Stomach (tissue), 9 donors: ENCODE measurements around the gene KLF15. TPM values are rescaled to one million over a fixed set of nuclear protein-coding genes. Genes with fewer than 3 reads are reported as not detected.

Experiments
- DNase-seq, 2 donors: peaks; one replicate each; pipeline versions ENCODE4 v3.0.0 to v3.0.0-alpha.2; 2013 to 2019
- H3K27ac ChIP-seq, 5 donors: fragments of 200-600 bp in 4 of 5; sonication (generic) in 4 of 5; one replicate each; pipeline ENCODE4 v1.5.1; 2013 to 2019; ENCODE audit warnings: mild to moderate bottlenecking in 1 of 5, moderate library complexity in 1 of 5
- H3K27me3 ChIP-seq, 3 donors: fragments of 200-600 bp; sonication (generic); one replicate each; pipeline ENCODE4 v1.5.1; 2017 to 2019; ENCODE audit warnings: mixed run types in 1 of 3
- H3K36me3 ChIP-seq, 4 donors: fragments of 200-600 bp; sonication (generic); 1 replicate in 3 of 4; 2 replicates in 1 of 4; pipeline ENCODE4 v1.5.1; 2016 to 2019
- H3K4me1 ChIP-seq, 4 donors: fragments of 200-600 bp; sonication (generic); one replicate each; pipeline ENCODE4 v1.5.1; 2016 to 2019
- H3K4me3 ChIP-seq, 4 donors: fragments of 200-600 bp; sonication (generic) in 3 of 4; one replicate each; pipeline ENCODE4 v1.5.1; 2016 to 2019; ENCODE audit warnings: mild to moderate bottlenecking in 1 of 4
- H3K9me3 ChIP-seq, 4 donors: fragments of 200-600 bp; sonication (generic); one replicate each; pipeline ENCODE4 v1.5.1; 2016 to 2019
- CTCF ChIP-seq, 7 experiments: fragments of 450-650 bp in 4 of 7; fragments of 200-600 bp in 3 of 7; sonication (generic) in 3 of 7; IDR thresholded peaks; one replicate each; pipeline ENCODE4 v1.5.1; 2016 to 2019; ENCODE audit warnings: antibody characterized with exemption in 7 of 7, control low read depth in 2 of 7, mild to moderate bottlenecking in 1 of 7
- EP300 ChIP-seq: sonication (generic); formaldehyde crosslinking; IDR thresholded peaks from one replicate; pipeline ENCODE4 v1.6.1; 2017; ENCODE audit warnings: antibody characterized with exemption
- POLR2A ChIP-seq, 4 donors: fragments of 450-650 bp; IDR thresholded peaks; one replicate each; pipeline ENCODE4 v1.6.1; 2016; ENCODE audit warnings: antibody characterized with exemption in 4 of 4, control low read depth in 2 of 4, mild to moderate bottlenecking in 1 of 4, moderate library complexity in 1 of 4
- POLR2AphosphoS5 ChIP-seq, 3 donors: sonication (generic); formaldehyde crosslinking; IDR thresholded peaks; one replicate each; pipeline ENCODE4 v1.6.1; 2016; ENCODE audit warnings: antibody characterized with exemption in 3 of 3
- WGBS, 5 donors: extraction: QIAGEN DNeasy Blood & Tissue Kit in 3 of 5; methylation state at CpG; one replicate each; pipeline versions ENCODE4 v1.1.5 to v1.1.7; 2013 to 2018; 5-methylcytosine and 5-hydroxymethylcytosine counted together
- intact Hi-C: fragments of 100-400 bp; cut with DNase I; formaldehyde crosslinking; loops from one replicate; pipeline ENCODE4 v1.15.1; 2023; ENCODE audit warnings: low total_unique reads
- polyA plus RNA-seq, 3 donors: library from polyadenylated mRNA; stranded (reverse); fragments of 200-250 nt; gene quantifications; one replicate each; pipeline ENCODE4 v1.2.3, GENCODE V29; 2013
- total RNA-seq, 5 donors: library from RNA; depleted of rRNA; stranded (reverse); fragments of >200 nt; gene quantifications; one replicate each; pipeline versions ENCODE4 v1.1.0 to v1.2.3, GENCODE V29; 2014 to 2016
- donor health status: healthy with polysubstance abuse.
- donor health status: Bipolar disorder and iron deficiency.
- donor health status: healthy.

KLF15 gene
- total and polyA plus RNA-seq, 8 donors = 4.6 to 82.9 (median 19.1) TPM

GRCh38 chr3:126398423-126399350 lies 41.5 kb upstream of the KLF15 start:
- WGBS, 5 donors = 88 to 93% (median 89%) methylated on average over 12 to 14 of the region's 14 CpGs
- Histone ChIP-seq H3K9me3 (no peaks in the 10 kb centered on the region), H3K4me1 (peaks cover 6 to 11% (median 7%) of the 10 kb centered on the region in 4 donors), H3K27me3 (peaks cover 0 to 38% (median 23%) of the 10 kb centered on the region in 3 donors), H3K27ac (no peak overlapping the region), H3K36me3 (no peaks in the 10 kb centered on the region), H3K4me3 (no peak overlapping the region)
- DNase-seq = no peak
- TF ChIP-seq POLR2AphosphoS5 (IDR thresholded peaks at IDR 0.05) (no peak), POLR2A (IDR thresholded peaks at IDR 0.05) (no peak), EP300 (no peak), CTCF (IDR thresholded peaks at IDR 0.05) (no peak)
- intact Hi-C loops = loop anchor here (10.0 kb wide), 1 partner anchor 274 kb away; no protein-coding TSS in a partner anchor

GRCh38 chr3:126397610-126398422 lies 40.6 kb upstream of the KLF15 start:
- peaks cover 0 to 38% (median 23%) of the 10 kb centered on the region in 3 donors for H3K27me3 ChIP-seq
- intact Hi-C loops = loop anchor here (10.0 kb wide), 1 partner anchor 273 kb away; no protein-coding TSS in a partner anchor
- 90 to 93% (median 90%) methylated on average over 10 to 13 of the region's 13 CpGs for WGBS, 5 donors

GRCh38 chr3:126396536-126396935 lies 39.3 kb upstream of the KLF15 start:
- Histone ChIP-seq H3K4me1 (peaks cover 6 to 11% (median 7%) of the 10 kb centered on the region in 4 donors), H3K36me3 (no peaks in the 10 kb centered on the region)
- intact Hi-C loops = loop anchor here (10.0 kb wide), 1 partner anchor 272 kb away; no protein-coding TSS in a partner anchor

More at GRCh38 chr3:126397610-126398422, 40.6 kb upstream of the KLF15 start:
- Histone ChIP-seq H3K4me3 (no peak overlapping the region), H3K4me1 (peaks cover 6 to 11% (median 7%) of the 10 kb centered on the region in 4 donors), H3K9me3 (no peaks in the 10 kb centered on the region), H3K27ac (no peak overlapping the region), H3K36me3 (no peaks in the 10 kb centered on the region)
- TF ChIP-seq EP300 (no peak), POLR2A (IDR thresholded peaks at IDR 0.05) (no peak), CTCF (IDR thresholded peaks at IDR 0.05) (no peak), POLR2AphosphoS5 (IDR thresholded peaks at IDR 0.05) (no peak)
- DNase-seq = no peak

More at GRCh38 chr3:126396536-126396935, 39.3 kb upstream of the KLF15 start:
- Histone ChIP-seq H3K27ac (no peak overlapping the region), H3K4me3 (no peak overlapping the region), H3K9me3 (no peaks in the 10 kb centered on the region), H3K27me3 (peaks cover 0 to 35% (median 19%) of the 10 kb centered on the region in 3 donors)
- no peak for DNase-seq
- TF ChIP-seq POLR2A (IDR thresholded peaks at IDR 0.05) (no peak), CTCF (IDR thresholded peaks at IDR 0.05) (no peak), EP300 (no peak), POLR2AphosphoS5 (IDR thresholded peaks at IDR 0.05) (no peak)
- WGBS, 5 donors = 90 to 97% (median 91%) methylated on average over 5 of the region's 5 CpGs
